MM.1S (cell line): Measurements from ENCODE around the gene CARHSP1.

Experiments used
- DNase-seq: peaks from one replicate; pipeline ENCODE4 v3.0.0-alpha.2; 2015
- H2AFZ ChIP-seq: fragments of 300-600 bp; sonication (generic); 2 replicates; pipeline ENCODE4 v1.6.0; 2016; ENCODE audit warnings: antibody characterized with exemption, low read length
- H3F3A ChIP-seq: fragments of 300-600 bp; sonication (generic); 2 replicates; pipeline ENCODE4 v1.6.1; 2016; ENCODE audit warnings: mild to moderate bottlenecking, antibody characterized with exemption, low read length, moderate library complexity, mixed read lengths; ENCODE audit not compliant: insufficient read depth
- H3K27ac ChIP-seq: fragments of 300-600 bp; sonication (generic); 2 replicates; pipeline ENCODE4 v1.5.1; 2016; ENCODE audit warnings: mild to moderate bottlenecking, low read length
- H3K27me3 ChIP-seq: fragments of 300-600 bp; sonication (generic); replicated peaks from 2 replicates; pipeline ENCODE4 v1.6.0; 2016; ENCODE audit warnings: low read length; ENCODE audit not compliant: insufficient read depth
- H3K36me3 ChIP-seq: fragments of 300-600 bp; sonication (generic); replicated peaks from 2 replicates; pipeline ENCODE4 v1.6.1; 2016; ENCODE audit warnings: mild to moderate bottlenecking, low read length, mixed read lengths; ENCODE audit not compliant: insufficient read depth
- H3K4me1 ChIP-seq: fragments of 300-600 bp; sonication (generic); 2 replicates; pipeline ENCODE4 v1.6.1; 2016; ENCODE audit warnings: low read length, mixed read lengths
- H3K4me2 ChIP-seq: fragments of 300-600 bp; sonication (generic); 2 replicates; pipeline ENCODE4 v1.6.0; 2016; ENCODE audit warnings: low read depth, low read length
- H3K4me3 ChIP-seq: fragments of 300-600 bp; sonication (generic); 2 replicates; pipeline ENCODE4 v1.5.1; 2016; ENCODE audit warnings: low read length, mixed read lengths
- H3K79me2 ChIP-seq: fragments of 300-600 bp; sonication (generic); 2 replicates; pipeline ENCODE4 v1.6.1; 2016; ENCODE audit warnings: mixed run types, low read length, mixed read lengths
- H3K9ac ChIP-seq: fragments of 300-600 bp; sonication (generic); 2 replicates; pipeline ENCODE4 v1.6.1; 2016; ENCODE audit warnings: low read length, mixed read lengths
- H3K9me2 ChIP-seq: fragments of 300-600 bp; sonication (generic); replicated peaks from 2 replicates; pipeline ENCODE4 v1.6.1; 2016; ENCODE audit warnings: mild to moderate bottlenecking, low read length, mixed read lengths; ENCODE audit not compliant: insufficient read depth
- H3K9me3 ChIP-seq: fragments of 300-600 bp; sonication (generic); replicated peaks from 2 replicates; pipeline ENCODE4 v1.6.1; 2016; ENCODE audit warnings: mild to moderate bottlenecking, low read length, mixed read lengths; ENCODE audit not compliant: insufficient read depth
- H4K20me1 ChIP-seq: fragments of 300-600 bp; sonication (generic); 2 replicates; pipeline ENCODE4 v1.6.1; 2016; ENCODE audit warnings: mild to moderate bottlenecking, low read length, moderate library complexity, mixed read lengths; ENCODE audit not compliant: insufficient read depth
- CTCF ChIP-seq: fragments of 300-600 bp; sonication (generic); IDR thresholded peaks from 2 replicates; pipeline ENCODE4 v1.5.1; 2016; ENCODE audit warnings: antibody characterized with exemption, low read length, mixed read lengths
- EZH2 ChIP-seq: fragments of 300-600 bp; sonication (generic); optimal IDR thresholded peaks from 2 replicates; pipeline ENCODE3; 2017; ENCODE audit warnings: low read depth, mild to moderate bottlenecking, antibody characterized with exemption, low read length, mixed read lengths
- EZH2phosphoT487 ChIP-seq: fragments of 300-600 bp; sonication (generic); IDR thresholded peaks from 2 replicates; pipeline ENCODE4 v1.6.1; 2018; ENCODE audit warnings: antibody characterized with exemption, low read length

The CARHSP1 gene

GRCh38 chr16:8853611-8854010 is 15.2 kb downstream of the CARHSP1 start:
- H3K27ac ChIP-seq, result no peak overlapping the region
- no peaks in the 10 kb centered on the region for H4K20me1 ChIP-seq
- H3K4me3 ChIP-seq, result no peak overlapping the region
- DNase-seq, result no peak
- no peaks in the 10 kb centered on the region for H3K9me2 ChIP-seq
- H3K4me1 ChIP-seq, result no peaks in the 10 kb centered on the region
- no peaks in the 10 kb centered on the region for H3K9me3 ChIP-seq
- no peak overlapping the region for H2AFZ ChIP-seq
- H3K4me2 ChIP-seq, result no peak overlapping the region
- H3K27me3 ChIP-seq, result no peaks in the 10 kb centered on the region
- peaks cover 17% of the 10 kb centered on the region for H3K79me2 ChIP-seq
- H3K36me3 ChIP-seq, result peaks cover 2% of the 10 kb centered on the region; the same call in 1 of the 2 replicates
- H3K9ac ChIP-seq, result no peak overlapping the region
- TF ChIP-seq CTCF (no peak), EZH2phosphoT487 (no peak), EZH2 (no peak)
- peaks cover 9% of the 10 kb centered on the region for H3F3A ChIP-seq

GRCh38 chr16:8853150-8853549 is 15.7 kb downstream of the CARHSP1 start:
- Histone ChIP-seq H3K4me1 (no peaks in the 10 kb centered on the region), H3K36me3 (no peaks in the 10 kb centered on the region; the same call in 1 of the 2 replicates), H3K9ac (no peak overlapping the region), H3K9me2 (no peaks in the 10 kb centered on the region), H2AFZ (no peak overlapping the region), H3K27ac (no peak overlapping the region), H3K27me3 (no peaks in the 10 kb centered on the region), H3K4me3 (no peak overlapping the region), H3F3A (peaks cover 9% of the 10 kb centered on the region), H3K4me2 (no peak overlapping the region), H3K9me3 (no peaks in the 10 kb centered on the region), H4K20me1 (no peaks in the 10 kb centered on the region), H3K79me2 (peaks cover 17% of the 10 kb centered on the region)
- TF ChIP-seq CTCF (no peak), EZH2phosphoT487 (no peak), EZH2 (no peak)
- no peak for DNase-seq

- Histone ChIP-seq H3K36me3 (no peaks in the 10 kb centered on the region; the same call in 1 of the 2 replicates), H3K4me3 (no peak overlapping the region), H3K9me3 (no peaks in the 10 kb centered on the region), H3K27ac (no peak overlapping the region), H3K9me2 (no peaks in the 10 kb centered on the region), H3K4me2 (no peak overlapping the region), H3K27me3 (no peaks in the 10 kb centered on the region), H3K79me2 (peaks cover 18% of the 10 kb centered on the region), H3F3A (peaks cover 9% of the 10 kb centered on the region), H3K4me1 (no peaks in the 10 kb centered on the region), H4K20me1 (no peaks in the 10 kb centered on the region), H3K9ac (no peak overlapping the region), H2AFZ (no peak overlapping the region)
- TF ChIP-seq EZH2 (no peak), CTCF (no peak), EZH2phosphoT487 (no peak)
- DNase-seq, result no peak
Measured at GRCh38 chr16:8852534-8852933, 16.3 kb downstream of the CARHSP1 start.
